Transverse colon (tissue), 4 donors: ENCODE results near the gene PCNX1.

Experiments used
- CTCF ChIP-seq, 5 experiments: fragments of 200-600 bp in 3 of 5; fragments of 450-650 bp in 2 of 5; sonication (generic) in 3 of 5; IDR thresholded peaks; 1 replicate in 2 of 5; 2 replicates in 3 of 5; pipeline ENCODE4 v1.5.1; 2016 to 2017; ENCODE audit warnings: antibody characterized with exemption in 5 of 5, inconsistent platforms in 3 of 5, mild to moderate bottlenecking in 2 of 5, moderate library complexity in 1 of 5
- EP300 ChIP-seq: sonication (generic); formaldehyde crosslinking; IDR thresholded peaks from one replicate; pipeline ENCODE4 v1.6.1; 2017; ENCODE audit warnings: antibody characterized with exemption, low read depth
- POLR2A ChIP-seq: fragments of 450-650 bp; IDR thresholded peaks from one replicate; pipeline ENCODE4 v1.6.1; 2016; ENCODE audit warnings: antibody characterized with exemption, mild to moderate bottlenecking, moderate library complexity
- POLR2AphosphoS5 ChIP-seq, 3 donors: sonication (generic); formaldehyde crosslinking; IDR thresholded peaks; one replicate each; pipeline ENCODE4 v1.6.1; 2016; ENCODE audit warnings: antibody characterized with exemption in 3 of 3

GRCh38 chr14:71141701-71142374 is 234.6 kb downstream of the PCNX1 start:
- TF ChIP-seq CTCF (IDR thresholded peaks at IDR 0.05) (no peak), POLR2AphosphoS5 (IDR thresholded peaks at IDR 0.05) (no peak), EP300 (no peak), POLR2A (no peak)
